Calu3 (cell line): ENCODE results near the gene NOS1. TPM values are rescaled to one million over a fixed set of nuclear protein-coding genes. Genes with fewer than 3 reads are reported as not detected.

Experiments used
- BruUV-seq: library from RNA; stranded (reverse); fragments of 400-500 nt; replicated peaks from 2 replicates; lab custom pipeline; 2021; lab: Mats Ljungman, UMichigan
- CTCF ChIA-PET: fragments of 300-600 bp; sonication (Branson Sonifier 250); formaldehyde crosslinking; loops from one replicate; lab custom pipeline; 2022; ENCODE audit warnings: antibody characterized with exemption; lab: Charles Lee
- DNase-seq: peaks from one replicate; pipeline ENCODE4 v3.0.0; 2022
- H3K27ac Mint-ChIP-seq: one replicate; pipeline ENCODE4 v1.8.0; 2022; ENCODE audit warnings: mixed read lengths; ENCODE audit not compliant: unreplicated experiment
- H3K27me3 Mint-ChIP-seq: one replicate; pipeline ENCODE4 v1.8.0; 2022; ENCODE audit warnings: mixed read lengths; ENCODE audit not compliant: unreplicated experiment
- H3K36me3 Mint-ChIP-seq: one replicate; pipeline ENCODE4 v1.8.0; 2022; ENCODE audit warnings: mild to moderate bottlenecking, moderate library complexity, mixed read lengths; ENCODE audit not compliant: insufficient read depth, unreplicated experiment
- H3K4me1 Mint-ChIP-seq: one replicate; pipeline ENCODE4 v1.8.0; 2022; ENCODE audit warnings: mild to moderate bottlenecking, low read depth, mixed read lengths; ENCODE audit not compliant: unreplicated experiment
- H3K4me3 Mint-ChIP-seq: one replicate; pipeline ENCODE4 v1.8.0; 2022; ENCODE audit warnings: mild to moderate bottlenecking, low read depth, moderate library complexity, mixed read lengths; ENCODE audit not compliant: unreplicated experiment
- H3K9me3 Mint-ChIP-seq: one replicate; pipeline ENCODE4 v1.8.0; 2022; ENCODE audit warnings: low read depth, mixed read lengths; ENCODE audit not compliant: unreplicated experiment
- CTCF ChIP-seq: fragments of 200-600 bp; IDR thresholded peaks from one replicate; pipeline ENCODE4 v1.8.0; 2022; ENCODE audit warnings: antibody characterized with exemption; ENCODE audit not compliant: unreplicated experiment
- intact Hi-C: fragments of 100-400 bp; cut with micrococcal nuclease; formaldehyde crosslinking; loops from one replicate; pipeline ENCODE4 v1.10.0; 2022; ENCODE audit not compliant: unreplicated experiment
- total RNA-seq: library from RNA; stranded (reverse); gene quantifications from 2 replicates; pipeline ENCODE4 v1.2.3, GENCODE V29; 2022

NOS1 gene
- total RNA-seq, 1 experiment from 2014 or later: not detected

- H3K4me3 Mint-ChIP-seq: no peak overlapping the region
- intact Hi-C loops: loop anchor here (5.0 kb wide), 1 partner anchor 377 kb away; no protein-coding TSS in a partner anchor
- no TSS peak for BruUV-seq
- TF ChIP-seq CTCF: no peak
- DNase-seq: no peak
- H3K27me3 Mint-ChIP-seq: peaks cover 91% of the 10 kb centered on the region
- no peak overlapping the region for H3K27ac Mint-ChIP-seq
- H3K36me3 Mint-ChIP-seq: no peaks in the 10 kb centered on the region
- H3K4me1 Mint-ChIP-seq: no peaks in the 10 kb centered on the region
- no peaks in the 10 kb centered on the region for H3K9me3 Mint-ChIP-seq
- CTCF ChIA-PET: interaction anchor here (1.0 kb wide), 1 partner anchor 647 kb away, joined by 3 read pairs; no protein-coding TSS in a partner anchor
These were observed 151.0 kb downstream of the NOS1 start for GRCh38 chr12:117210266-117210918.

GRCh38 chr12:117209626-117210025 lies 151.8 kb downstream of the NOS1 start:
- Mint-ChIP-seq H3K4me3 (no peak overlapping the region), H3K4me1 (no peaks in the 10 kb centered on the region), H3K27ac (no peak overlapping the region), H3K27me3 (peaks cover 83% of the 10 kb centered on the region), H3K9me3 (no peaks in the 10 kb centered on the region), H3K36me3 (no peaks in the 10 kb centered on the region)
- CTCF ChIA-PET: no interaction called here
- DNase-seq: no peak
- TF ChIP-seq CTCF: no peak
- intact Hi-C loops: loop anchor here (5.0 kb wide), 1 partner anchor 378 kb away; no protein-coding TSS in a partner anchor
- no TSS peak for BruUV-seq

- DNase-seq: no peak
- TF ChIP-seq CTCF: no peak
- Mint-ChIP-seq H3K9me3 (no peaks in the 10 kb centered on the region), H3K27me3 (peaks cover 76% of the 10 kb centered on the region), H3K36me3 (no peaks in the 10 kb centered on the region), H3K4me1 (no peaks in the 10 kb centered on the region), H3K27ac (no peak overlapping the region), H3K4me3 (no peak overlapping the region)
- intact Hi-C loops: no loop called here
- CTCF ChIA-PET: no interaction called here
- no TSS peak for BruUV-seq
These were observed 152.5 kb downstream of the NOS1 start for GRCh38 chr12:117208811-117209455.

- no peak overlapping the region for H3K27ac Mint-ChIP-seq
- TF ChIP-seq CTCF: no peak
- no TSS peak for BruUV-seq
- no peaks in the 10 kb centered on the region for H3K9me3 Mint-ChIP-seq
- intact Hi-C loops: no loop called here
- no peaks in the 10 kb centered on the region for H3K36me3 Mint-ChIP-seq
- CTCF ChIA-PET: no interaction called here
- H3K27me3 Mint-ChIP-seq: peaks cover 69% of the 10 kb centered on the region
- no peaks in the 10 kb centered on the region for H3K4me1 Mint-ChIP-seq
- DNase-seq: no peak
- H3K4me3 Mint-ChIP-seq: no peak overlapping the region
These were observed 153.2 kb downstream of the NOS1 start for GRCh38 chr12:117208206-117208605.
